ENCODE measurements around the gene ADIRF.
"Not testable (repeated sequence)": the region's sequence is repeated elsewhere in the genome, so short reads cannot be mapped to it uniquely, and the experiment has no call there.

Gene ADIRF

GRCh38 chr10:86968271-86968993 lies at the start of gene ADIRF:
Gene ADIRF (plus strand): TSS chr10:86968482. CDS start chr10:86968545, 63 bp downstream.
- peak in 1 of 4 experiments; percentile 17 for DNase-seq

GRCh38 chr10:86922553-86922961 lies 45.7 kb upstream of the ADIRF start:
- DNase-seq: no peak

DNA sequence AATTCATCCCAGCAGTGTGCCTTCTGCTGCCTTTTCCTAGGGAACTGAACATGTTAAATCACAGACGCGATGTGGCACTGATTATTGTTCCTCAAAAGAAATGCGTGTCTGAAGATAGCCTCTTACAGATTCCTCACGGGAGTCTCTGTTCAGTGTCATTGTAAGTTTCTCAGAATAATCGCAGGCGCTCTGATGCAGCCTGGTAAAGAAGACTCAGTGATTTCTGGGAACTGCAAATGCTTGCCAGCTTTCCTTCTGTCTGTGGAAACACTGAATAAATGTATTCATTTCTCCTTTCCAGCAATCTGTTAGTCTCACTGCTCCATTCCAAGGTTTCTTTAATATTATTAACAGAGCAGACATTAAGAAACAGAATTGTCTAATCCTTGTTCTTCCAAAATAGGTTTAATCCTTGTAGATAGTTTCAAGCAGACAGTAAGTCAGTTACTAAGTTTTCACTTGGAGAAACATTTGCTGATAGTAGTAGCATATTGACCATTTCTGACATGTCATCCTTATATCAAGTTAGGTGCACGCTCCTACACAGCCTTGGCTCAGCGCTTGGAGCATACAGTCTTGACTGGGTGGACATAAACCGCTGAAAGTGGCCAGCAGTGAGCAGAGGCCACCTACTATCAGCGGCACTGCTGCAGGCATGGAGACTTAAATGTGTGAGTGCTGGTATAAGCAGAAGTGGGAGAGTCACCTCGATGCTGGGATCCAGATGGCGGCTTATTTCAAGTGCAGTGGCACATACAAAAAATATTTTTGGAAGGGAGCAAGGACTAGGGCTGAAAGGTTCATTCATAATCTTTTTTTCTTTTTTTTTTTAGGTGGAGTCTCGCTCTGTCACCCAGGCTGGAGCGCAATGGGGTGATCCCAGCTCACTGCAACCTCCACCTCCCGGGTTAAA lies 38.6 kb upstream of the ADIRF start:
- DNase-seq: no peak

DNA sequence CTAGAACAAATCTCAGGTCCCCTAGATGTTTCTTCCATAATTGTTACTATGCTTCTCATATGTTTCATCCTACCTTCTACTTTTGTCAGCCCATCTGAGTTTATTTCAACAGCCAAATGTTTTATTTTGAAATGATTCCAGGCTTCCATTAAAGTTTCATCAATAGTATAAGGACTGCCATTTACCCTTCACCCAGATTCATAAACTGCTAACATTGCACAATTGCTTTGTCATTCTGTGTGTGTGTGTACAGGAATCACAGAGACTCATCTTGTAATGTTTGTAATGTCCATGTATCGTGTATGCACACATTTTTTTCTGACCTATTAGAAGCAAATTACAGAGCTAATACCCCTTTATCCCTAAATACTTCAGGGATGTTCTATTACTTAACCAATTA lies 36.4 kb upstream of the ADIRF start:
- DNase-seq: no peak

DNA sequence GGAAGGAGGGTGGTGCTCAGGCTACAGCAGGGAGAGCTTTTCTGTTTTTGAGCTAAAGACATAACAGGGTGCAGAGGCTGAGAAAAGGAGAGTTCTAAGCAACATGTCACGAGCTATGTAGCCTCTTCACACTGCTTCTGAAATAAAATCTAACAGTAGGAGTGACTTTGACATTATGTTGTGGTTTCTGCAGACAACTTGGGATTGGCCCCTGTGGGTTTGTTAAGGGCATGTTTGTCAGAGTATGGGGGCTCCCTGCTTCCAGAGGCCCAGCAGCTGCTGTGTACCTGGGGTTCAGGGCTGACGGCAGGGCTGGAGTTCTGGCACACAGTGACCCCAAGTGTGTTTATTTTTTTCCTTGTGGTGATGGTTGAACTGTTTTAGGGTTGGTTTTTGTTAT lies 35.6 kb upstream of the ADIRF start:
- DNase-seq: no peak

DNA sequence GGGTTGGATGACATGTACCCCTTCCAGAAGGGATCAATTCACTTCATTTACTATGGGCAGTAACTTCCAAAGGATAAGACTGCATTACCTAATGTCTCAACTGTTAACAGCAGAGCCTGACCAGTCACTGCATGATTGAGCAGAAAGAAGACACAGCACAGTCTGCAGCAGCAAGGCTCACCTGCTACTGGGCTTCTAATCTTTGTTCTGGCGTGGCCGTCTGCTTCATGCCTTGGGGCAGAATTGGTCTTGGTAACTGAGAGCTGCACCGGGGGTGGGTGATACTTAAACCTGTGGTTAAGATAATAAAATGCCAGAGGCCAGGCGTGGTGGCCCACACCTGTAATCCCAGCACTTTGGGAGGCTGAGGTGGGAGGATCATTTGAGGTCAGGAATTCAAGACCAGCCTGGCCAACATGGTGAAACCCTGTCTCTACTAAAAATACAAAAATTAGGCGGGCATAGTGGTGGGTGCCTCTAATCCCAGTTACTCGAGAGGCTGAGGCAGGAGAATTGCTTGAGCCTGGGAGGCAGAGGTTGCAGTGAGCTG lies 34.0 kb upstream of the ADIRF start:
- not testable (repeated sequence) for DNase-seq

DNA sequence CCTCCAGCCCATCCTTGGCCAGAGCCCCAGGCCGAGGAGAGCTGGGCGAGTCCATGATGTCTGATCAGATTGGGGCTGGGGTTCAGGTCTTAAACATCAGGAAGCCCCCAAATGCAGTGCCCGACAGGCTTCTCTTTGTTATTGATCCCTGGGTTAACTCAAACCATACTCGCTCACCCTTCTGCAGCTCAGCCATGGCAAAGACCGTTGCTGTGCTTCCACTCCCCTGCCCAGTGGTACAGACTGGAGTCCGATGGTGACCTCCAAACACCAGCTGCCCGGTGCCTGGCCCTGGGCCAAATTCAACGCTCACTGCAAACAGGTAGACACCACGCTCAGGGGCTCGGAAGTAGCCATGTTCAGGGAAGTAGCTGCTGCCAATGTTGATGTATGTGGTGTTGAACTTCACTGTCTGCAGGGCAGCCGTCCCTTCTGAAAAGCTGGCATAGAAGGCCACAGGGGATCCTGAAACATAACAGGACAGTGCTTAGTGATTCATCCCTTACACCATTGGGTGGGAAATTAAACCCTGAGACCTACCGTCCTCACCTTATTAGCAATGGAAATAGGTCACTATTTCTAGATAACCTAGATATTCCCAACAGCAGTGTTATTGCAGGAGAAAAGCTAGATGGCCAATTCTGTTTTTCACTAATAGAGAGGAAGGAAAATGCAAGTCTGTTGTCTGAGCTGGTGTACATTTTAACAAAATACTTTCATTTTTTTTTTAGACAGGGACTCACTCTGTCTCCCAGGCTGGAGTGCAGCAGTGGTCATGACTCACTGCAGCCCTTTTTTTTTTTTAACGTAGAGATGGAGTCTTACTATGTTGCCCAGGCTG lies 31.4 kb upstream of the ADIRF start:
- DNase-seq: no peak

DNA sequence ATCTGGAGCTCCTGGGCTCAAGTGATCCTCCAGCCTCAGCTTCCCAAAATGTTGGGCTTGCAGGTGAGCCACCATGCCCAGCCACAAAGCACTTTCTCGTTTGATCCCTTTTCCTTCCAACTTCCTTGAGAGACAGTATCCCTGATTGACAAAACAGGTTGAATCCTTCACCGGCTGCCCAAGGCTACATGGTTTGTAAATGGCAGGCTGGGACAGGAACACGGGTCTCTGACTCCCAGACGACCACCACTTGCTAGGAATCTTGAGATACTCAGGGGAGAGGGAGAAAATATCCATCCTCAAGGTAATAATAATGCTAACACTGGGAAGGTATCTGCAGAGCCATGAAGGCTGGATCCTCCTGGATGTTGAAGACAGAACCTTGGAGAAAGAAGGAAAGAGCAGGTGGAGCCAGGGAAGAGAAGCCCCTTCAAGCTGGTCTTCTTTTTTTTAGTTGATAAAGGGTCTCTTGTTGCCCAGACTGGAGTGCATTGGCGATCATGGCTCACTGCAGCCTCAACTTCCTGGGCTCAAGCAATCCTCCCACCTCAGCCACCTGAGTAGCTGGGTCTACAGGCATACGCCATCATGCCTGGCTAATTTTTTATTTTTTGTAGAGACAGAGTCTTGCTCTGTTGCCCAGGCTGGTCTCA lies 30.7 kb upstream of the ADIRF start:
- DNase-seq: no peak

DNA sequence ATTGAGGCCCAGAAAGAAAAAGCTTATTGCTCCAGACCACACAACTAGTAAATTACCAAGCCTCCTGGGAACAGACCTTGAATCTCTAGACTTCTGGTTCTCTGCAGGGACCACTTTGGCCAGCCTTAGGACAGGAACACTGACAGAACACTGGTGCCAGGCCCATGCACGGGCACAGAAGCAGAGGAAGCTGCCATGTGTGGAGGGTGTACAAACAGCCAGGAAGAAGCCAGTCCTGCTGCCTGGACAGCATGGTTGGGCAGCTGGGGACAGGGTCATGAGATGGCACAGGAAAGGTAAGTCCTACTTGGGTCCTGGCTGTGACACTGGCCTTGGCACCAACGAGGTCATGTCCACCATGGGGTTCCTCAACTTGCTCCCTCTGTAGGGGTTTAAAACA lies 30.0 kb upstream of the ADIRF start:
- no peak for DNase-seq

DNA sequence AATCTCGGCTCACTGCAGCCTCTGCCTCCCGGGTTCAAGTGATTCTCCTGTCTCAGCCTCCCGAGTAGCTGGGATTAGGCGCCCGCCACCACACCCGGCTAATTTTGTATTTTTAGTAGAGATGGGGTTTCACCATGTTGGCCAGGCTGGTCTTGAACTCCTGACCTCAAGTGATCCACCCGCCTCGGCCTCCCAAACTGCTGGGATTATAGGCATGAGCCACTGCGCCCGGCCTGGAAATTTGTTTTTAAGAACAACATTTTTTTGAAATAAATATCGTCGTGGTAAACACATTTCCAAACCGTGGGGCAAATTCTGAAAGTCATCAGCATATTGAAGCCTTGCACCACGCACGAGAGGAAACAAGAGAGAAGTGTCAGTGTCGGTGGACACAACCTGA lies 28.2 kb upstream of the ADIRF start:
- not testable (repeated sequence) for DNase-seq

GRCh38 chr10:86940677-86941076 lies 27.6 kb upstream of the ADIRF start:
- no peak for DNase-seq

GRCh38 chr10:86941426-86941825 lies 26.9 kb upstream of the ADIRF start:
- no peak for DNase-seq

DNA sequence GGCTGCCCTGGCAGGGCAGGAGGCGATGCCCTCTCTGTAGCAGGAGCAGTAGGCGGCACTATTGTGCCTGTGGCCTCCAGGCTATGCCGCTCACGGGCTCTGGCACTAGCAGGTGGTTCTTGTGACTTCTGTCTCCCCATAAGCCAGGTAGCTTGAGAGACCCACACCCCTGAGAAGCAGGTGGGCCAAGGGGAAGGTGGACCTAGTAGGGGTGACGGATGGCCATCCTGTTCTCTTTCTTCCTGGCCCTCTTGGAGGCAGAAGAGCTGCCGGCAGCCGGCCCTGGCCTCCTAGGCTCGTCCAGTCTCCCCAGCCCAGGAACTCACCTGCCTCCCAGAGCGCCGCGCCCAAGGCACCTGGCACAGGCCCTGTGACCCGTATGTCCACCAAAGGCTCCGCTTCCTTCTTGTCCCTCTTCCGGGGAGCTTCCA lies 26.3 kb upstream of the ADIRF start:
- DNase-seq: no peak

GRCh38 chr10:86942441-86943315 lies 25.6 kb upstream of the ADIRF start:
- no peak for DNase-seq

DNA sequence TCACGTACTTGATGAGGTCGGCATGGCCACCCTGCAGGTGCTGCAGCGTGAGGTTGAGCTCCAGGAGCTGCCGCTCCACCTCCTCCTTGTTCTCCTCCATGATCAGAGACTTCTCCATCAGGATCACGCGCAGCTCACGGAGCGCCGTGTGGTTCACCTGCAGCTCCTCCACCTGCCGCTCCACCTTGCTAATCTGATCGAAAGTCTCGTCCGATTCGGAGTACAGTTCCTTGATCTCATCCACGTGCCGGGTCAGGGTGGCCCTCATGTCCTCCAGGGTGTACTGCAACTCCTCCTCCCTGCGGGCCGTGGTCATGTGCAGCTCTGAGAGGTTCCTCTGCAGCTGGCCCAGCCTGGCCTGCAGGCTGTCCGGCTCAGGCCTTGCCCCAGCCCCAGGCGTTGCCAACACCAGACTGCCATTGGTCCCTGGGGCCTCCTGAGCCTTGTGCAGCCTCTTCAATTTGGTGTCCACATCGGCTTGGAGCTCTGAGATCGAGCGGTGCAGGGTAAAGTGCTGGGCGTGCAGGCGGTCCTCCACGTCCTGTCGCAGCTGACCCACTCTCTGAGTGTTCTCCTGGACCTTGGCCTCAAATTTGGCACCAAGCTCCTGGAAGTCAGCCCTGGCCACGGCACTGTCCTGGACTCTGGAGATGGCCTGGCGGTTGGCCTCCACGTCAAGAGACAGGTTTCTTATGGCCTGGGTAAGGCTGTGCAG lies 24.8 kb upstream of the ADIRF start:
- DNase-seq: no peak

GRCh38 chr10:86944031-86944419 lies 24.3 kb upstream of the ADIRF start:
- DNase-seq: no peak

- DNase-seq: no peak
Measured at GRCh38 chr10:86944471-86944870, 23.8 kb upstream of the ADIRF start.

- no peak for DNase-seq
Measured at GRCh38 chr10:86944907-86945306, 23.4 kb upstream of the ADIRF start.

GRCh38 chr10:86945361-86946212 lies 22.7 kb upstream of the ADIRF start:
- no peak for DNase-seq

Measured in activated naive CD4-positive, alpha-beta T cell (primary cell).